GM21786 (cell line): ENCODE data around the gene GMEB2.
A peak's percentile ranks its signal among the peaks of the same experiment; 100 is the strongest.
"Not testable (repeated sequence)": the region's sequence is repeated elsewhere in the genome, so short reads cannot be mapped to it uniquely, and the experiment has no call there.

Source experiments
- ATAC-seq: cut with Tn5 transposase; IDR thresholded peaks from one replicate; pipeline ENCODE4 v1.9.1; 2021; ENCODE audit not compliant: unreplicated experiment

GMEB2 gene, protein sequence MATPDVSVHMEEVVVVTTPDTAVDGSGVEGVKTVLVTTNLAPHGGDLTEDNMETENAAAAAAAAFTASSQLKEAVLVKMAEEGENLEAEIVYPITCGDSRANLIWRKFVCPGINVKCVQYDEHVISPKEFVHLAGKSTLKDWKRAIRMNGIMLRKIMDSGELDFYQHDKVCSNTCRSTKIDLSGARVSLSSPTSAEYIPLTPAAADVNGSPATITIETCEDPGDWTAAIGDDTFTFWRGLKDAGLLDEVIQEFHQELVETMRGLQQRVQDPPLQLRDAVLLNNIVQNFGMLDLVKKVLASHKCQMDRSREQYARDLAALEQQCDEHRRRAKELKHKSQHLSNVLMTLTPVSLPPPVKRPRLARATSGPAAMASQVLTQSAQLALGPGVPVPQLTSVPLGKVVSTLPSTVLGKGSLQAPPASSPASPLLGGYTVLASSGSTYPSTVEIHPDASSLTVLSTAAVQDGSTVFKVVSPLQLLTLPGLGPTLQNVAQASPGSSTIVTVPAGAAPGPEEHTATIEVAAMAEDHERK

DNA sequence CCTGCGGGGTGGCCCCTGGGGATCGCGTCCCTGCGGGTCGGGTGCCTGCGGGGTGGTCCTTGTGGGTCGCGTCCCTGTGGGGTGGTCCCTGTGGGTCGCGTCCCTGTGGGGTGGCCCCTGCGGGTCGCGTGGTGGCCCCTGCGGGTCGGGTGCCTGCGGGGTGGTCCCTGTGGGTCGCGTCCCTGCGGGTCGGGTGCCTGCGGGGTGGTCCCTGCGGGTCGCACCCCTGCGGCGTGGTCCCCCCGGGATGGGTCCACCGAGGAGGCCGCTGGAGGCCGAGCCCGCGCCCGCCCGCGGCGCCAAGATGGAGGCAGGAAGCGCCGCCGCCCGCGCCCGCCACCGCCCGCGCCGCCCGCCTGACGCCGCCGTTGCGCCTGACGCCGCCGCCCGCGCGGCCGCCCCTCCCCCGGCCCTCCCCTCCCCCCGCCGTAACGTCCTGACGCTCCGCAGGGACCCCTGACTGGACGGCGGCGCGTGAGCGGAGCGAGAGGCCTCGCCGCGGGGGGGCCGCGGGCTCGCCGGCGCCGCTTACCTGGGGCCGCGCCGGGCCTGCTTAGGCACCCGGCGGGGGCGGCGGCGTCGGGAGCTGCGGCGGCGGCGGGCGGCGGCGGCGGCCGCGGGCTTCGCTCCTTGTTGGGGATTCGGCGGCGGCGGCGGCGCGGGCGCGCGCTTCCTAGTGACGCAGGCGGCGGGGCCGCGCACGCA is at the start of gene GMEB2:
TSS of gene GMEB2 (minus strand) at position 678 of the 705 bp plus-strand sequence. CDS start 7,704 bp downstream, outside the sequence.
- peak; percentile 41 for ATAC-seq

DNA sequence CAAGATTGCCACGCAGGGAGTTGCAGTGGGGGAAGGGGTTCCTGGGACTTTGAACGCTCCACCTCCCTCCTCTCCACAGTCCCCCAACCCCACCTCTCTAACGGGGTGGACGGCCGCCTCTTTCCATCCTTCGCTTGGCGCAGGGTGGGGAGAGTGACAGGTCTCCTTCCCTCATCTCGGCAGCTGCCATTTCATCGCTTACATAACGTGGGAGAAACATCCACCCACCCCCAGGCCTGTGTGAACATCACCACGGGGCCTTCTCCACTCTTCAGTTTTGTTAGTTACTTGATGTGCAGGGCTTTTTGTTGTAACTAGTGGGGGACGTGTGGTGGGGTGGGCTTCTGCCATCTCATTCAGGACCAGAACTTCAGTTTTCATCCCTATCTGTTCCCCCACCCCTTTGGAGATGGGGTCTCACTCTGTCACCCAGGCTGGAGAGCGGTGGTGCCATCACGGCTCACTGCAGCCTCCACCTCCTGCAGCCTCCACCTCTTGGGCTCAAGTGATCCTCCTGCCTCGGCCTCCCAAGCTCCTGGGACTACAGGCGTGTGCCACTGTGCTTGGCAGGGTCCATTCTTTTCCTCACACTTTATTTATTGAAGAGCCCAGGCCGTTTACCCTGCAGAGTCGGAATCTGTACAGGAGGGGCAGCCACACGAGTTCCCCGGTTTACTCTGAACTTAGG is 48.9 kb upstream of the GMEB2 start:
- no peak for ATAC-seq

DNA sequence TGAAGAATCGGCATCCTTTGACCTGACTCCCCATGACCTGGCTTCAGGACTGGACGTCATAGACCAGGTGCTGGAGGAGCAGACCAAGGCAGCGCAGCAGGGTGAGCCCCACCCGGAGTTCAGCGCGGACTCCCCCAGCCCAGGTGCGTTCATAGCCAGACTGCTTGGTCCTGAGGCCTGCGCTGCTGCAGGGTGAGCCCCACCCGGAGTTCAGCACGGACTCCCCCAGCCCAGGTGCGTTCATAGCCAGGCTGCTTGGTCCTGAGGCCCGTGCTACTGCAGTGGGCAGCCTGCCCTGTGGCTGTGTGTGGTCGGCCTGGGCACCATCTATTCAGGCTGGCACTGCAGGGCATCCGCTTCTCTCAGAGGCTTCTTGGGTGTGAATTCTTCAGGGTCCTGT is 47.0 kb upstream of the GMEB2 start:
- no peak for ATAC-seq

DNA sequence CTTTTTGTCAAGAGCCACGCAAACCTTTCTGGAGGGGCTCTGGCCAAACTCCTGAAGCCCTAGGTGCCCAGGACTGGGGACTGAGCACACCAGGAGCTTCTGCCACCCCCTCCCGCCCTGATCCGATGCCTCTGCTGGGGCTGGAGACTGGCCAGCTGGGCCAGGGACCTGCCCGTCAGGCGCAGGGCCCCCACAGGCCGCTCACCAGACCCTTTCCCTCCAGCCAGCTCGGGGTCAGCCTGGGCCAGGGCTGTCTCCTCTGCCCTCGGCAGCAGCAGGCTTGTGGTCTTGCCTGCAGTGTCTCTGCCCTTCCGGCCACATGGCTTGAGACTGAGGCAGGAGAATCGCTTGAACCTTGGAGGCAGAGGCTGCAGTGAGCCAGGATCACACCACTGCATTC is 45.8 kb upstream of the GMEB2 start:
- no peak for ATAC-seq

DNA sequence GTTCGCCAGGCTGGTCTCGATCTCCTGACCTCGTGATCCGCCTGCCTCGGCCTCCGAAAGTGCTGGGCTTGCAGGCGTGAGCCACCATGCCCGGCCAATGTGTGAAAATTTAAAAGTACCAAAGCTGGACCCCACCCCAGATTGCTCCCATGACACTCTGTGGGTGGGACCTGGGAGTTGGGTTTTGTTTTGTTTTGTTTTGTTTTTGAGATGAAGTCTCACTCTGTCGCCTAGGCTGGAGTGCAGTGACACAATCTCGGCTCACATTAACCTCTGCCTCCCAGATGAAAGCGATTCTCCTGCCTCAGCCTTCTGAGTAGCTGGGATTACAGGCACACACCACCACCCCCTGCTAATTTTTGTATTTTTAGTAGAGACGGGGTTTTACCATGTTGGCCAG is 44.8 kb upstream of the GMEB2 start:
- not testable (repeated sequence) for ATAC-seq

DNA sequence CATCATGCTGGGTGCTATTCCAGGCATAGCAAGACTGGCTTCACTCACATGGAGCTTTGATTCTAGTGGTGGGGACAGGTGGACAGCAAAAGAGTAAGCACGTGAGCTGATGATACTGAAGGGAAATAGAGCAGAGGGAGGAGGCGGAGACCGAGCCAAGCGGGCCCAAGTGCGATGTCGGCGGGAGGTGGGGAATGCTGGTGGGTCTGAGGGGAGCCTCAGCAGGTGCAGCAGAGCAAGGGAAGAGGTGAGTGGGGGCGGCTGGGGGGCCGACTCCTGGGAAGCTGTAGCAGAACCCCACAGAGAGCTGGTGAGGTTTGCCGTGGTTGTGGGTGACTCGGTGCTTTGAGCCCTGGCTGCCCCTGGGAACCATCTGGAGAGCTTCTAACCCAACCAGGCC is 41.5 kb upstream of the GMEB2 start:
- no peak for ATAC-seq

DNA sequence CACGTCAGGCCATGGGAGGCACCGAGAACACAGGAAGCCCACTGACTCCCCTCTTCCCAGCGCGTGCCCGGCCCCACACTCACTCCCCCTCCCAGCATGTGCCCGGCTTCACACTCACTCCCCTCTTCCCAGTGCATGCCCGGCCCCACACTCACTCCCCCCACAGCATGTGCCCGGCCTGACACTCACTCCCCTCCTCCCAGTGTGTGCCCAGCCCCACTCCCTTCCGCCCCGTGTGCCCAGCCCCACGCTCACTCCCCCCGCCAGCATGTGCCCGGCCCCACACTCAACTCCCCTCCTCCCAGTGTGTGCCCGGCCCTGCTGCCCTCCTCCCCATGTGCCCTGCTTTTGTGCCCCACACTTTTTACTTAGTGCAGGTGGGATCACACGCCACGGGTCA is 41.0 kb upstream of the GMEB2 start:
- no peak for ATAC-seq

DNA sequence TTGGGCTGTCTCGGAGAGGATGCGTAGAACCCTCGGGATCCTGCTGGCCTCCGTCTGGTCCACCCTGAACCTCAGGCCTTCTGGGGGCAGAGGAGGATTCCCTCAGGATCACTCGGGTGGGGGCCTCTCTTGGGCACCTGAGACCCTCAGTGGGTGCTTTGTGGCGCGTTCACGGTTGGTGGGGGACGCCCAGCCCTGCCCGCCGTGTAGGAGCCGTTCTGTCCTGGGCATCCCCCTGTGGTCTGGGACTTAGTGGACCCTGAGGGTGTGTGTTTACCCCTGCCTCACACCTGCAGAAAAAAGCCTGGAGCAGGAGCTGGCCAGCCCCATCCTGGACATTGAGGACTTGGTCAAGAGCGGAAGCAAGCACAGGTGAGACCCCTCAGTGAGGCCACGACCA is 38.8 kb upstream of the GMEB2 start:
- no peak for ATAC-seq

DNA sequence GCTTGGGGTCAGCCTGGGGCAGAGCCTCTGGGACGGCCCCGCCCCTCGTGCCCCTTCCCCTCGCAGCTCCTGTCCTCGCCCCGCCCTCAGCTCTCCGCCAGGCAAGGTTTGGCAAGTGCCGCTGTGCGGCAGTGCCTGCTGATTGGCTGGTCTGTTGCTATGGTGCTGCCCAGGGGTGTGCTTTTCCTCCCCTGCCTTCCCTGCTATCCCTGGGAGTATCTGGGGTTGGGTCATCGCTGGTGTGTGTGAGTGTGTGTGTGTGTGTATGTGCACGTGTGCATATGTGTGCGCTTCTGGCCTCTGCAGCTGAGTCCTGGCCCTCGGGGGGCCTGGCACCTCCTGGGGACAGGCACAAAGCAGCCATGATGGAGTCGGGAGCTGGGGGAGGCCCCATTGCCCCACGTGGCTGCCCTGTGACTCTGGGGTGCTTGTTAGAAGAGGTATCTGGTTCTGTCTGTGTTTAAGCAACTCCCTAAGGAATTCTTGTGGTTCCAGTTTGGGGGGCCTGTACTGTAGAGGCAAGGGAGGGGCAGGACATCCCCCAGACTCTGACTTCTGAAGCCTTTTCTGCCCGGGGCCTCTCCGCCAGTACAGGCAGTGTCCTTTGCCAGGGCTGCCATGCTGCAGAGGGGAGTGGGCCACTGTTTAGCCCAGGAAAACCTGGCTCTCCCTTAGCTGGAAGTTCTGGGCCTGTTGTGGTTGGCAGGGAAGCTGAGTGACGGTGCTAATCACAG is 38.1 kb upstream of the GMEB2 start:
- ATAC-seq = no peak

DNA sequence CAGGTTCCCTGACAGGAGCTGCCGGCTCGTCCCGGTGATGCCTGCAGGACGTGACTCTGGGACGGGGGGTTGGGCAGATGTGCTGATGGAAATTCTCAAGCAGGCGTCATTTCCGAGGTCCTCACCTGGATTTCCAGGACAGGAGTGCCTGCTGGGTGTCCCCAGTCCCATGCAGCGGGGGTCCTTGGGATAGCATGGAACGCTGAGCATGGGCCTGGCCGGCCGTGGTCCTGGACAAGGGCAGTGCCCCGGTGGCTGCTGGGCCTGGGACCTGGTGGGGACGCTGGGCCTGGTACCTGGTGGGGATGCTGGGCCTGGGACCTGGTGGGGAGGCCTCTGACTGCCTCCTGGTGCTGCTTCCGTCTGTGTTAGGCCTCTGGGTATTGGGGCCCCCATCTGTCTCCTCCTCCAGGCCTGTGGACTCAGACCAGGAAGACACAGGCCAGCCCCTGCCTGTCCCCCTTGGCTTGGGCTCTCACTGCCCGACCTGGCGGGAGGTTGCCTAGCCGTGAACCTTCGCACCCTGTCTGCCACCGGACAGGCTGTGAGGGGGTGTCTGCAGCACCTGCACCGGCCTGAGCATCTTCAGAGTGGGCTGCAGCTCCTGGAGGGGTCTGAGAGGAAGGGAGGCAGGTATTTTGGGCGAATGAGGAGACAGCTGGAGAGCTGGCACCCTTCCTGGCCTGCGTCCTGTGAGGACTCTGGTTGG is 37.4 kb upstream of the GMEB2 start:
- no peak for ATAC-seq

DNA sequence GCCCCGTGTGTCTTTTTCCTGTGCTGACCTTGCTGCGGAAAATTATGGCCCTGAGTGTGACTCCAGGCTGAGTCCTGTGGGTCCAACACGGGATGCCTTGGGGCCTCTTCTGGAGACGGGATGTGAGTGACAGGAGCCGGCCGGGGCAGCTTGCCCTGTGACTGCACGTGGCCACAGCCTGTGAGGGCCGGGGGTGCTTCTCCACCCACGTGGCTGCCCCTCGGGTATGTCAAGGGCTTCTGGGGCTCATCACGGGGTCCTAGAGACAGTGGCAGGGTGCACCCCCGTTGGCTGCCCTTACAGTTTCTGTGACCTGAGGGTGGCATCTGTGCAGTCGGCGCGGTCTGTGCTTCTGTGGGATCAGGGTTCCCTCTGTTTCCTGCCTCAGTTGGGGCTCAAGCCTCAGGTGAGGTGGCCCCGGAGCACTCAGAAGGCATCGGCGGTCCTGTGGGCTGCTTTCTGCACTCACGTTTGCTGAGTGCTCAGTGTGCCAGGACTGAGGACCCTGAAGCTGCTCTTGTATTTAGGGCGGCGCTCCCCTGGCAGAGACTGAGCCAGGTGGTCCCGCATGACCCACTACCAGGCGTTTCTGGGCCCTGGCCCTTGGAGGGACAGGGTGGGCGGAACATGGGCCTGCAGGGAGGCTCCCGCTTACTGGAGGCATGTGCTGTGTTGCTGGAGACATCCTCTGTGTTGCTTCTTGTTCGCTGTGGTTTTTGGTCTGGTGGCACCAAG is 36.6 kb upstream of the GMEB2 start:
- ATAC-seq = no peak

DNA sequence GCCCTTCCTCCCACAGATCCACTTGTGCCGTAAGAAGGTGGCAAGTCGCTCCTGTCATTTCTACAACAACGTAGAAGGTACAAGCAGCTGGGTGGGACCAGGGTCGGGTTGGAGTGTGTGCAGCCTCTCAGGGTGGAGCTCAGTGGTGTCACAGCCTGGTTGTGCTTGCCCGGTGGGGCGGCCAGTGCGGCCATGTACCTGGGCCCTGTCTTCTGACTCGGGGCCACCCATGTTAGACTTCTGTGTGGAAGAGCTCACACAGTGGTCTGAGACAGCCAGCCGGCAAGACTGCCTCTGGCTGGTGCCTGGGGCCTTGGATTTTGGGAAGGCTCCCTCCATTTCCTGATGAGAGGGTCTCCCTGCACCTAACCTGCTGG is 35.9 kb upstream of the GMEB2 start:
- no peak for ATAC-seq

DNA sequence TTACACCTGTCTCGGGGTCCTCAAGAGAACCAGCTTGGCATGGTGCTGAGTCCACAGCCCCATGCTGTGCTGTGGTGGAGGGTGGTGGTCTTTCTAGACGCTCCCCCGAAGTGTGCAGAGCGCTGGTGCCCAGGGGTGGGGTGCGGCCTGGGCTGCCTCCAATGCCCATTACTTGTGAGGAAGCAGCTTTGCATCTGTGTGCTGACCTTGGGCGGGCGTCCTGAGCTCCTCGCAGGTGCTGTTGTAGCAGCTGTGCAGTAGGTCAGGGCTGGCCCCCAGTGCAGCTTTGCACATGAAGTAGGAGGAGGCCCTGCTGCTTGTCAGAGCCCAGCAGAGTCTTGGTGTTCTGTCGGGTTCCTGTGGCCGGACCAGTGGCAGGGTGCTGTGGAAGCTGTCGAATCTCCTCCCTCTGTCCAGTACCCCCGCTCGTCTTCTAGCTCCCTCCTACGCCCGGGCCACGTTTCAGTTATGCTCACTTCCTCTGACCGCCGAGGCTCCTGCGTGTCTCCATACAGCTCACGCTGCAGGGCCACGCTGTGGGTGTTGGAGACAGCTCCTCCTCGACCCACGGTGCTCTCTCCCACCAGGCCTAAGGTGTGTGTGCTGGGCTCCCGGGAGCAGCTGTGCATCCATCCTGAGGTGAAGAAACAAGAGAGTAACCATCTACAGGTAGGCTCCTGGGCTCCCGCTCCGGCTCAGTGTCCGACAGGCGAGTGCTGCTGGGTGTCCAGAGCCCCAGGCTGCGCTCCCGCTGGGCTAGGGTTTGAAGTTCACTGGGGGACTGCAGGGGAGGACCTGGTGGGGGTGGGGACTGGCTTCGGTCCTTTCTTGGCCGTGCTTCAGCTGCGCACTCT is 35.3 kb upstream of the GMEB2 start:
- no peak for ATAC-seq

DNA sequence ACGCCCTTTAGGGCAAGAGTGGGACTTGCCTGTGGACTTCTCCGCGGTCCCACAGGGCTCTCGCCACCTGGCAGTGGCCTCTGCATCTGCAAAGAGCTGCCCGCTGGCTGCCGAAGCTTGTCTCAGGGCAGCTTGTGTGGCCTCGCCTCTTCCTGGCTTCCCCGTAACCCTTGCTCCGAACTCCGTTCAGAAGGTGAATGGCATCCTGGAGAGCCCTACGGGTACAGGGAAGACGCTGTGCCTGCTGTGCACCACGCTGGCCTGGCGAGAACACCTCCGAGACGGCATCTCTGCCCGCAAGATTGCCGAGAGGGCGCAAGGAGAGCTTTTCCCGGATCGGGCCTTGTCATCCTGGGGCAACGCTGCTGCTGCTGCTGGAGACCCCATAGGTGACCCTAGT is 34.2 kb upstream of the GMEB2 start:
- no peak for ATAC-seq

DNA sequence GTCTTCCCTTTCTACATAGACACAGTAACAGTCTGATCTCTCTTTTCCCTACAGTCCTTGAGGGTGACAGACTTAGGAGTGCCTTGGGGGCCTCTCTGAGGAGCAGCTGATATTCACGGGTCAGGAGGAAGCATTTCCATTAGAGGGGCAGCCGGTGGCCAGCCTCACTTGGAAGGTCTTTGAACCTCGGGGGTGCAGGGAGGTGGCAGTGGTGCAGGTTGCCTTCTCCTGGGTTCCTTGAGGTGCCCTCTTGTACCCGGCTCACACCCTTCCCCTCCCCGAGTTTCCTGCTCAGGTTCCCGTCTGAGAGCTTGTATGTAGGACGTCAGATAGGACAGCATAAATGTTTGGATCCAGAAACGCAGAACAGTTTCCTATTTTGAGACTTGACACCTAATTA is 33.7 kb upstream of the GMEB2 start:
- ATAC-seq = no peak

DNA sequence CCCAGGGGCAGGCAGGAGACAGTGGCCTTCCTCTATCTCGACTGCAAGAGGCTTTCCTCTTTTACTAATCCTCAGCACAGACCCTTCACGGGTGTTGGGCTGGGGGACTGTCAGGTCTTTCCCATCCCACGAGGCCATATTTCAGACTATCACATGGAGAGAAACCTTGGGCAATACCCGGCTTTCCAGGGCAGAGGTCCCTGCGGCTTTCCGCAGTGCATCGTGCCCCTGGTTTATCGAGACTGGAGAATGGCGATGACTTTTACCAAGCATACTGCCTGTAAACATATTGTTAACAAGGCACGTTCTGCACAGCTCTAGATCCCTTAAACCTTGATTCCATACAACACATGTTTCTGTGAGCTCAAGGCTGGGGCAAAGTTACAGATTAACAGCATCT is 33.3 kb upstream of the GMEB2 start:
- not testable (repeated sequence) for ATAC-seq

DNA sequence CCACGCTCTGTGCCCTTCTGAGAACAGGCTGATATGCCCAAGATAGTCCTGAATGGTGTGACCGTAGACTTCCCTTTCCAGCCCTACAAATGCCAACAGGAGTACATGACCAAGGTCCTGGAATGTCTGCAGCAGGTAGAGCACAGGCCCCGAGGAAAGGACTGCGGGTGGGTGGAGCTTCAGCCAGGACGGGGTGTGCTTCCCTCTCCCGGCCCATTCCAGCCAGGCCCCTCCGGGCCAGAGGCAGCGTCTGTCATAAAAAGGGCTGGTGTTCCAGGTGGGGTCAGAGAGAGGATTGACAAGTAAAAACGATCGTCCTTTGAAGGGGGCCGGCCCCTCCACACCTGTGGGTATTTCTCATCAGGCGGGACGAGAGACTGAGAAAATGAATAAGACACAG is 32.5 kb upstream of the GMEB2 start:
- ATAC-seq = no peak

DNA sequence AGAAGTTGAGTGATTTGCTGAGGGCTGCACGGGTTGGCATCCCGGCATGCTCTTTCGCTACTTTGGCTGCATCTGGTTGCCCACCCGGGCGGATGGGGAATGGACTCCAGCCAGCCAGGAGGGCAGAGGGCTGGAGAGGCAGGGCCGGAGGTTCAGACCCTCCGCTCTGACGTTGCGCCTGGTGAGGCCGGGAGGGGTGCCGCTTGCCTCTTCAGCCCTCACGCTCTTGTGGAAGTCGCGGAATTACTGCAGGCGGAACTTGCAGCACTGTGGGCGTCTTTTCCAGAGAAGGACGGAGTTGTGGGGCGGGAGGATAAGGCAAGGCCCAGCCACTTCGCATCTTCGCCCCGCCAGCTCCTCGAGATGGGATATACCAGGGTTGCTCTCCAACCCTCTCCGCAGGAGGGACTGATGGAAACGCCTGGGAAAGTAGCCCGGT is 31.9 kb upstream of the GMEB2 start:
- ATAC-seq = peak; percentile 19
